GM12891 (cell line): ENCODE results near the gene SNX21.

Experiments
- PAX5 ChIP-seq: IDR thresholded peaks from 2 replicates; pipeline ENCODE4 v1.6.1; 2011; ENCODE audit warnings: low read length, moderate library complexity, mild to moderate bottlenecking; ENCODE audit not compliant: insufficient read depth, severe bottlenecking
- POLR2AphosphoS5 ChIP-seq: IDR thresholded peaks from 2 replicates; pipeline ENCODE4 v1.6.1; 2011; ENCODE audit warnings: low read depth, low read length, control low read depth

DNA sequence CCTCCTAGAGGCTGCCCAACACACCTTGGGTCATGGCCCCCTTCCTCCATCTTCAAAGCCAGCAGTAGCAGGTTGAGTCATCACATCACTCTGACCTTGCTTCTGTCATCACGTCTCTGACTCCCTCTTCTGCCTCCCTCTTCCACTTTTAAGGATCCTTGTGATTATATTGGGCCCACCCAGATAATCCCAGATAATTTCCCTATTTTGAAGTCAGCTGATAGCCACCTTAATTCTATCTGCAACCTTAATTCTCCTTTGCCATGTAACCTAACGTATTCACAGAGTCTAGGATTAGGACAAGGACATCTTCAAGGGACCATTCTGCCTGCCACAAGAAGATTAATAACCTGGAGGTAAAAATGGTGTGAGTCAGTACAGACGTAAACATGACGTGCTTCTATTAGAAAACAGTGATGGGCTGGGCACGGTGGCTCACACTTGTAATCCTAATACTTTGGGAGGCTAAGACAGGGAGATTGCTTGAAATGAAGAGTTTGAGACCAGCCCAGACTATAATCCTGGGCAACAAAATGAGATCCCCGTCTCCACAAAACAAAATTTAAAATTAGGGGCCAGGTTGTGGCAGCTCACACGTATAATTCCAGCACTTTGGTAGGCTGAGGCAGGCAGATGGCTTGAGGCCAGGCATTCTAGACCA, 27.1 kb downstream of the SNX21 start:
- TF ChIP-seq POLR2AphosphoS5 = no peak
- no peak for TF ChIP-seq PAX5
